Chondrocyte (in vitro differentiated cells): Measurements from ENCODE around the gene FXYD3. TPM values are rescaled to one million over a fixed set of nuclear protein-coding genes. Genes with fewer than 3 reads are reported as not detected.

ENCODE experiments used
- DNase-seq: peaks from one replicate; pipeline ENCODE4 v3.0.0; 2021; ENCODE audit warnings: mixed read lengths, low spot score
- H3K27ac Mint-ChIP-seq: one replicate; pipeline ENCODE4 v1.8.0; 2021; ENCODE audit warnings: mild to moderate bottlenecking, moderate library complexity, mixed read lengths; ENCODE audit not compliant: unreplicated experiment
- H3K27me3 Mint-ChIP-seq: 2 replicates; pipeline ENCODE4 v1.8.0; 2021; ENCODE audit warnings: low read depth, mixed read lengths
- H3K36me3 Mint-ChIP-seq: 2 replicates; pipeline ENCODE4 v1.8.0; 2021; ENCODE audit warnings: low read depth, mixed read lengths
- H3K4me1 Mint-ChIP-seq: 2 replicates; pipeline ENCODE4 v1.8.0; 2021; ENCODE audit warnings: low read depth, mild to moderate bottlenecking, mixed read lengths
- H3K4me3 Mint-ChIP-seq: one replicate; pipeline ENCODE4 v1.8.0; 2021; ENCODE audit warnings: mild to moderate bottlenecking, moderate library complexity, mixed read lengths; ENCODE audit not compliant: unreplicated experiment
- H3K9me3 Mint-ChIP-seq: 2 replicates; pipeline ENCODE4 v1.8.0; 2021; ENCODE audit warnings: low read depth, mixed read lengths
- total RNA-seq: library from RNA; stranded (reverse); gene quantifications from 3 replicates; pipeline ENCODE4 v1.2.1, GENCODE V29; 2021
- TF ChIP-seq, protein P1 (sequence below): fragments of 200-600 bp; sonication (generic); IDR thresholded peaks from 2 replicates; pipeline ENCODE4 v1.5.0; 2021; ENCODE audit warnings: antibody characterized with exemption, mild to moderate bottlenecking, moderate library complexity

The FXYD3 gene
- total RNA-seq, 1 donor from 2014 or later, result not detected

DNA sequence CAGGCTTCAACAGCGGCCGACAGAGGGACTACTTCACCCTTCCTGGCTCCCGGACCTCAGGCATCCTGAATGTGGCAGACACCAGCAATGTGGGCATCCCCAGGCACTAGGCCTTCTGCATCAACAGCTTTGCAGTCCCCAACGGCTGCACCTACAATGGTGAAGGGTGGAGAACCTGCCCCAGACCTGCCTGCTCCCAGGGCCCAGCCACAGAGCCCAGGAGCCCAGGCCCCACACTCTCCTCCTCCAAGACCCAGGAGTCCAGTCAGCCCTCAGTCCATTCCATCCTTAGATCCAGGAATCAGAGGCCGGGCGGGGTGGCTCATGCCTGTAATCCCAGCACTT lies 39.6 kb upstream of the FXYD3 start:
- Mint-ChIP-seq H3K4me1 (no peaks in the 10 kb centered on the region), H3K27me3 (peaks cover 16% of the 10 kb centered on the region), H3K27ac (no peak overlapping the region), H3K36me3 (no peaks in the 10 kb centered on the region), H3K4me3 (no peak overlapping the region), H3K9me3 (no peaks in the 10 kb centered on the region)
- TF ChIP-seq, protein P1, sequence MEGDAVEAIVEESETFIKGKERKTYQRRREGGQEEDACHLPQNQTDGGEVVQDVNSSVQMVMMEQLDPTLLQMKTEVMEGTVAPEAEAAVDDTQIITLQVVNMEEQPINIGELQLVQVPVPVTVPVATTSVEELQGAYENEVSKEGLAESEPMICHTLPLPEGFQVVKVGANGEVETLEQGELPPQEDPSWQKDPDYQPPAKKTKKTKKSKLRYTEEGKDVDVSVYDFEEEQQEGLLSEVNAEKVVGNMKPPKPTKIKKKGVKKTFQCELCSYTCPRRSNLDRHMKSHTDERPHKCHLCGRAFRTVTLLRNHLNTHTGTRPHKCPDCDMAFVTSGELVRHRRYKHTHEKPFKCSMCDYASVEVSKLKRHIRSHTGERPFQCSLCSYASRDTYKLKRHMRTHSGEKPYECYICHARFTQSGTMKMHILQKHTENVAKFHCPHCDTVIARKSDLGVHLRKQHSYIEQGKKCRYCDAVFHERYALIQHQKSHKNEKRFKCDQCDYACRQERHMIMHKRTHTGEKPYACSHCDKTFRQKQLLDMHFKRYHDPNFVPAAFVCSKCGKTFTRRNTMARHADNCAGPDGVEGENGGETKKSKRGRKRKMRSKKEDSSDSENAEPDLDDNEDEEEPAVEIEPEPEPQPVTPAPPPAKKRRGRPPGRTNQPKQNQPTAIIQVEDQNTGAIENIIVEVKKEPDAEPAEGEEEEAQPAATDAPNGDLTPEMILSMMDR, result no peak
- DNase-seq, result no peak

DNA sequence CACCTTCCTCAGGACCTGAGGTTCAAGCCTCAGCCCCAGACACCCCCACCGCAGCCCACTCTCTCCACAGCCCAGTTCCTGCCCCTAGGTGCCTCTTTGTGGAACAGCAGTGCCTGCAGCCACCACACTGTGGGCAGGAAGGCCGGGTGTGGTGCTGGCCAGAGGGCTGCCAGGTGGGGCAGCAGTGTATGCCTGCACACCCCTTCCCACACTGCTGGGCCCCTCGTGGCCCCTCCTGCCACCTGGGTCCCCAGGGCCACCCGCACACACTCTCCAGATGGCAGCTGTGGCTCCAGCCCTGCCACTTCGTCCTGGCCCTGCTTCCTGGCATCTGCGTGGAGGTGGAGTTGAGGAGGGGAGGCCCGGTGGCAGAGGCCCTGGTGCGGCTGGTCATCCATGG lies 39.0 kb upstream of the FXYD3 start:
- TF ChIP-seq, protein P1, result no peak
- Mint-ChIP-seq H3K4me1 (no peaks in the 10 kb centered on the region), H3K27ac (no peak overlapping the region), H3K4me3 (no peak overlapping the region), H3K9me3 (no peaks in the 10 kb centered on the region), H3K36me3 (no peaks in the 10 kb centered on the region), H3K27me3 (peaks cover 16% of the 10 kb centered on the region)
- no peak for DNase-seq

DNA sequence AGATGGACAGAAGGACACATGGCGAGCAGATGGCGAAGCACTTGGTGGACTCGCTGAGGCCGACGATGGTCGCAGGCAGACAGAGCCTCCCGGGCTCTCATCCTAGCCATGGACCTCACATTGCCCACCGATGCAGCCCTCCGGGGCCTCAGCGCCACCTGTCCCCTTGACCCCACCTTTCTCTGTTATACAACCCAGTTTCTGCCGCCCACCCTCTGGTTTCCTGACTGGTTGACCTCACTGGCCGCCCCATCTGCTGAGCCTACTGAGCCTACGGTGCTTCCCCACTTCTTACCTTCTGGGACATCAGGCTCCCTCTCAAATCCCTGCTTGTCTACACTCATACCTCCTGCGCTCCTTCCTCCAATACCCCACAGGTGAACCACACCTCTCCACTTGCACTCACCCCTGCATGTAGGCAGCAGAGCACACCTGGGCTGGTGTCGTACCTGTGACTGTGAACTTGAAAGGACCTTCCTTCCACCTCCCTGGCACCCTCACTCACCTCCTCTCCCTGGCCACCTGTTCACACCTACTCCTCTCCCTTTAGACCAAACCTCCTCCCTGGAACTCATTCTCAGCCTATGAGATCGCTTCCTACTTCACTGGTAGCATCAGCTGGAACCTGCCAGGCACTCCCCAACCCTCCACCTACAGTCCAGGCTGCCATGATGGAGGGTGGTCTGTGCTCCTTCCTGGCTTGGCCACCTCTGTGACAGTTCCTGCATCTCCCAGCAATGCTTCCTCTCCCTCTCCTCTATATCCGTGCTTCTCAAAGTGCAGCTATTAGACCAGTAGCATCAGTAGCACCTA lies 38.0 kb upstream of the FXYD3 start:
- Mint-ChIP-seq H3K36me3 (no peaks in the 10 kb centered on the region), H3K27me3 (peaks cover 16% of the 10 kb centered on the region), H3K27ac (no peak overlapping the region), H3K4me3 (no peak overlapping the region), H3K4me1 (no peaks in the 10 kb centered on the region), H3K9me3 (no peaks in the 10 kb centered on the region)
- TF ChIP-seq, protein P1, result no peak
- DNase-seq, result no peak

DNA sequence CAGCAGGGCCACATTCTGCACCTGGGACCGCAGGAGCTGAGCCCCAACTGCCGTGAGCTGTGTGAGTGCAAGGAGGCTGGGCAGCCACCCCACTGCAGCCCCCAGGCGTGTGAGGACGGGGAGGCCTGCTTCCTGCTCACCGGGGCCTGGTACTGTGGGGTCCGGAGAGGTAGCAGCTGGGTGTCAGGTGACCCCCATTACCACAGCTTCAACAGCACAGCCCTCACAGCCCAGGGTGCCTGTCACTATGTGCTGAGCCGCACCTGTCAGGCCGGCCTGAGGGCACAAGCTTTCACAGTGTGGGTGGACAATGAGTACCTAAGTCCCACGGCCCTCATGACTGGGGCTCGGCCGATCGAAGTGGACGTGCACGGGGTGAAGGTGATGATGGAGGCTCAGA lies 35.8 kb upstream of the FXYD3 start:
- H3K4me3 Mint-ChIP-seq, result no peak overlapping the region
- no peak for DNase-seq
- H3K27ac Mint-ChIP-seq, result no peak overlapping the region
- no peaks in the 10 kb centered on the region for H3K36me3 Mint-ChIP-seq
- H3K27me3 Mint-ChIP-seq, result peaks cover 16% of the 10 kb centered on the region
- TF ChIP-seq, protein P1, result no peak
- H3K9me3 Mint-ChIP-seq, result no peaks in the 10 kb centered on the region
- H3K4me1 Mint-ChIP-seq, result no peaks in the 10 kb centered on the region

DNA sequence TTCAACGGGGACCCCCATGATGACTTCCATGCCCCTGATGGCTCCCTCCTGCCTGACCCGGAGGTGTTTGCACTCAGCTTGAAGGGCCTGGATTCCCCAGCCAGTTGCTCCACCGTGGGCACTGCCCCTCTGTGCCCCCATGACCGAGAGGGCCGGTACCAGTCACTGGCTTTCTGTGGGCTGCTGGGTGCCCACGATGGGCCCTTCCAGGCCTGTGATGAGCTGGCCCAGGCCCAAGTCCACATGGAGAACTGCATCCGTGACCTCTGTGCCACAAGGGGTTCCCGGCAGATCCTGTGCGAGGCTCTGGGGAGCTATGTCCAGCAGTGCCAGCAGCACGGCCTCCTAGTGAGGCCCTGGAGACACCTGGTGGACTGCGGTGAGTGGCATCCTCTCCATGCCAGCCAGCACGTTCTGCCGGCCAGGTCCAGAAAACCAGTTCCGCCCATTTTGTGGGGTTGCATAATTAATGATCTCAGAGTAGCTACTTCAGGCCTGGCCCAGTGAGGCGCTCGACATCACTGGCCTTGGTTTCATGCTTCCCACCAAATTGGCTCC lies 34.9 kb upstream of the FXYD3 start:
- H3K36me3 Mint-ChIP-seq, result no peaks in the 10 kb centered on the region
- no peaks in the 10 kb centered on the region for H3K9me3 Mint-ChIP-seq
- H3K4me3 Mint-ChIP-seq, result no peak overlapping the region
- H3K4me1 Mint-ChIP-seq, result no peaks in the 10 kb centered on the region
- H3K27me3 Mint-ChIP-seq, result peaks cover 12% of the 10 kb centered on the region
- no peak overlapping the region for H3K27ac Mint-ChIP-seq
- TF ChIP-seq, protein P1, result no peak
- no peak for DNase-seq
